GM20431 (cell line): ENCODE results near the gene BZW1.

Source experiments
- in situ Hi-C: fragments of 300-500 bp; cut with MseI, MboI; formaldehyde crosslinking; loops from one replicate; pipeline ENCODE4 v1.15.0; 2020; ENCODE audit warnings: low sequenced_read_pairs; ENCODE audit not compliant: unreplicated experiment

Gene BZW1

DNA sequence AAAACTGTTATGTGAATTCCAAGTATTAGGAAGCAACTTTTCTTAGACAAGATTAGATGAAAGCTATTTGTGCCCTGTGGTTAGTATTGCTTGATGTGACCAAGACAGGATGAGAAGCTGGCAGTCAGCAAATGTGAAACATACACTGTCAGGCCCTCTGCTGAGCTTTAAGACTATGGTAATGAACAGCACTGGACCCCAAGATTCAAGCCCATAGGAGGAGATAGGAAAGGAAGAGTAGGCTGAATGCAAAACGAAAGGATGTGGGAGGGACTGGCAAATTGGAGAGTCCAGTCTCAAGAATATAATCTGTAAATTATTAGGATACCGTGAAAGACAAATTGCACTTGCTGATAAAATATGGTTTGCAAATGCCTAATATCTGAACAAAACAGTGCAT lies 16.4 kb downstream of the BZW1 start:
- in situ Hi-C loops: no loop called here

DNA sequence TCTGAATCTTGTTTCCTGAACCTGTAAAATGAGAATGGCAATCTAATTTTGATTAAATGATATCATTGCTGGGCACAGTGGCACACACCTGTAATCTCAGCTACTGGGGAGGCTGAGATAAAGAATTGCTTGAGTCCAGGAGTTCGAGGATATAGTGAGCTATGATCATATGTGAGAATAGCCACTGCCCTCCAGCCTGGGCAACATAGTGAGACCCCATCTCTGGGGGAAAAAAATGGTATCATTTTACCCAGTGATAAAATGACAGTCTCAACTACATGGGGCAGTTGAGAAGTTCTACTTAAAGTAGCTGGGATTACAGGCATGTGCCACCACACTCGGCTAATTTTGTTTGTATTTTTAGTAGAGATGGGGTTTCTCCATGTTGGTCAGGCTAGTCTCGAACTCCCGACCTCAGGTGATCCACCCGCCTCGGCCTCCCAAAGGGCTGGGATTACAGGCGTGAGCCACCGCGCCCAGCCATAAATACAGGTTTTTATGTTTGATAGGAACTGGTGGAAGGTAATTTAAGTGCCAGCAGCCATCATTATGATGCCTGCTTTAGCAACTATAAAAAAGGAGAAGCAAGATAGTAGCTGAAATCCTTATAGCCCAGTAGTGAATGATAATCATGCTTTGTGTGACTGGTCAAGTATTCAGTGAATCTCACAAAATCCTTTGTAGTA lies 17.0 kb downstream of the BZW1 start:
- in situ Hi-C loops: no loop called here

GRCh38 chr2:200829258-200829655 lies 17.5 kb downstream of the BZW1 start:
- in situ Hi-C loops: no loop called here

- in situ Hi-C loops: no loop called here
These were observed 23.0 kb downstream of the BZW1 start for GRCh38 chr2:200834701-200835100.

GRCh38 chr2:200839513-200839912 lies 27.8 kb downstream of the BZW1 start:
- in situ Hi-C loops: no loop called here

GRCh38 chr2:200843993-200844948 lies 32.6 kb downstream of the BZW1 start:
- in situ Hi-C loops: no loop called here

- in situ Hi-C loops: no loop called here
These were observed 33.5 kb downstream of the BZW1 start for GRCh38 chr2:200845194-200845593.

GRCh38 chr2:200845669-200846325 lies 34.1 kb downstream of the BZW1 start:
- in situ Hi-C loops: no loop called here

DNA sequence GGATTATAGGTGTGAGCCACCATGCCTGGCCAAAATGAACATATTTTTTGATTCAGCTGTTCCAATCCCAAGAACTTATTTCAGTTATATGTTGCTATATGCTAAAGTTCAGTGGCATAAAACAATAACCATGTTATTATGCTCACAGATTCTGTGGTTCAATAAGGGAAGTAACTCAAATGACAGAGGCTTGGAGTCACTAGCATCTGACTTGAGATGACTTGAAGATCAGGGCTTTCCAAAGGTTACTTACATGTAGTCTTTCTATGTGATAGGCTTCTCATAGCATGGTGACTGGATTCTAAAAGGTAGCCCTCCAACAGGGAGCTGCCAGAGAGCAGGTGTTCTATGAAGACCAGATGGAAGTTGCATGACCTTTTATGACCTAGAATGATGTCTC lies 35.6 kb downstream of the BZW1 start:
- in situ Hi-C loops: no loop called here

GRCh38 chr2:200847939-200848338 lies 36.2 kb downstream of the BZW1 start:
- in situ Hi-C loops: no loop called here

- in situ Hi-C loops: no loop called here
These were observed 39.0 kb downstream of the BZW1 start for GRCh38 chr2:200850512-200851256.

DNA sequence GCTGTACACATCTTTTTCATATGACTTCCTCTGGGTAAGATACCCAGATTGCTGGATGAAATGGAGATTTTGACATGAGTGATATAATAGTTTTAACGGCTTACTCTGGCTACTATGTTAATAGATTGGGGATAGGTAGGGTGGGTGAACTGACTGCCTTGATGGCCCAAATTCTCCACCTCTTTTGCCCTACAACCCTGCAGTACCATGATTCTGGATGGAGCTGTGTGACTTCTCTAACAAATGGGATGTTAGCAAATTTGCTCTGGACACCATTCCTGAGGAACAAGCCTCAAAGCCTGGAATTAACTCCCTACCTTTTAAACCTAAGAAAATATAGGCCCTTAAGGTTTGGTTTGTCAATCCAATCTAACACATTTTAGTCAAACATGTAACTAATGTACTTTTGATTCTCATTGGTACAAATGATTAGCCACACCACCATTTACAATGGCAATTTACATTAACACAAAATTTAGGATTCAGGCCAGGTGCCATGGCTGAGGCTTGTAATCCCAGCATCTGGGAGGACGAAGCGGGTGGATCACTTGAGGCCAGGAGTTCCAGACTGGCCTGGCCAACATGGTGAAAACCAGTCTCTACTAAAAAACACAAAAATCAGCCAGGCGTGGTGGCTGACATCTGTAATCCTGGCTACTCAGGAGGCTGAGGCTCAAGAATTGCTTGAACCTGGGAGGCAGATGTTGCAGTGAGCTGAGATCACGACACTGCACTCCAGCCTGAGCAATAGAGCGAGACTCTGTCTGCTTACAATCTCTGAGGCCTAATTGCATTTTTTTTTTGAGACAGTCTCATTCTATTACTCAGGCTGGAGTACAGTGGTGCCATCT lies 39.9 kb downstream of the BZW1 start:
- in situ Hi-C loops: no loop called here

GRCh38 chr2:200852605-200853004 lies 40.9 kb downstream of the BZW1 start:
- in situ Hi-C loops: no loop called here

GRCh38 chr2:200856806-200857205 lies 45.1 kb downstream of the BZW1 start:
- in situ Hi-C loops: no loop called here

DNA sequence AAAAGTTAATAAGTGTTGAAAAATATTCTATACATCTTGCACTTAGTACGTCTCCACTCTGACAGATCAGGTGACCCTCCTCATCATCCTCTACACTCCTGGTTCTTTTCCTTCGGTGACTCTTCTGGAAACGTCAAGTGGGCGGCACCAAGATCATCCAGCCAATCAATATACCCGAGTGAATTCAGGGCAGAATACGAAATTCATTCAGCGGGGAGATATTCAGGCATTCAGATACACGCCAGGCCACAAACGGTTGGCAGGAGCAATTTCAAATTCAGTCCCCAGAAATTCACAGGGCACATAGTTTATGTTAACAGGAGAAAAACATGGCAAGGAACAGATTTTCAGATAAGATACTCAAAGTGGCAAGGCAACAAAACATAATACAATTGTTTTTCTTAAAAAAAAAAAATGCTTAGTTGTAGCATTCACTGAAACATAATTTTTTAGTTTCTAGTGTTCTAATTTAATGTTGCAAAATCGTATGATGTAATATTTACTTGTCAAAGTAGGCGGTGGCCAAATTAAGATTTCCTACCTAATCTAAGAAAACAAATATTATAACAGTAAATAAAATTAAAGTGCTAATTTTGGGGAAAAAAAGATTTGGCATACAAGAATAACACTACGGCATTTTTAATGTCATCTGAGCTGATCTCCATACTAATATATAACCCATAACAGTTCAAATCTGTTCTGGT lies 48.5 kb downstream of the BZW1 start:
- in situ Hi-C loops: no loop called here

- in situ Hi-C loops: no loop called here
These were observed 50.0 kb downstream of the BZW1 start for GRCh38 chr2:200861617-200862155.

GRCh38 chr2:200862532-200863000 lies 50.9 kb downstream of the BZW1 start:
- in situ Hi-C loops: no loop called here

DNA sequence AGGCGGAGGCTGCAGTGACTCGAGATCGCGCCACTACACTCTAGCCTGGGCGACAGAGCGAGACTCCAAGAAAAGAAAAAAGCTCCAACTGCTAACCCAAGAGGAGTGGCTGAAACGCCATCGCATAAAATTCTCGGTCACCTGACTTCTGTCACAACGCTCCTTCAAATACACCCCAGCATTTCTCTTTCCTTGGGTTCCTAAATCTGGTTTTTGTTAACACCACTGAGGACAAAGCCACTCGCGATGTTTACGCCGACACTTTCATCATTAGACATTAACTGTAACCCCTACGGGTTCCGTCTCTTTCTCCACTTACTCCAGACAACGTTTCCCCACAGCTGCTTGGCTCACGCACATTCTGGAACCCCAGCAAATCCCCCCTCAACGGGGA lies 52.1 kb downstream of the BZW1 start:
- in situ Hi-C loops: no loop called here
